Measurements from ENCODE around the gene PRDM11.

GRCh38 chr11:45189230-45189629 lies 42.8 kb downstream of the PRDM11 start:
- TF ChIP-seq, protein P1, sequence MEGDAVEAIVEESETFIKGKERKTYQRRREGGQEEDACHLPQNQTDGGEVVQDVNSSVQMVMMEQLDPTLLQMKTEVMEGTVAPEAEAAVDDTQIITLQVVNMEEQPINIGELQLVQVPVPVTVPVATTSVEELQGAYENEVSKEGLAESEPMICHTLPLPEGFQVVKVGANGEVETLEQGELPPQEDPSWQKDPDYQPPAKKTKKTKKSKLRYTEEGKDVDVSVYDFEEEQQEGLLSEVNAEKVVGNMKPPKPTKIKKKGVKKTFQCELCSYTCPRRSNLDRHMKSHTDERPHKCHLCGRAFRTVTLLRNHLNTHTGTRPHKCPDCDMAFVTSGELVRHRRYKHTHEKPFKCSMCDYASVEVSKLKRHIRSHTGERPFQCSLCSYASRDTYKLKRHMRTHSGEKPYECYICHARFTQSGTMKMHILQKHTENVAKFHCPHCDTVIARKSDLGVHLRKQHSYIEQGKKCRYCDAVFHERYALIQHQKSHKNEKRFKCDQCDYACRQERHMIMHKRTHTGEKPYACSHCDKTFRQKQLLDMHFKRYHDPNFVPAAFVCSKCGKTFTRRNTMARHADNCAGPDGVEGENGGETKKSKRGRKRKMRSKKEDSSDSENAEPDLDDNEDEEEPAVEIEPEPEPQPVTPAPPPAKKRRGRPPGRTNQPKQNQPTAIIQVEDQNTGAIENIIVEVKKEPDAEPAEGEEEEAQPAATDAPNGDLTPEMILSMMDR (conservative IDR thresholded peaks at IDR 0.05), result no peak
- no peak for TF ChIP-seq ZFX (IDR thresholded peaks at IDR 0.05)

All from C4-2B (cell line).